D721Med (cell line): ENCODE data around the gene F2RL3.

Source experiments
- DNase-seq: peaks from one replicate; pipeline ENCODE4 v3.0.0; 2011; ENCODE audit warnings: low spot score; ENCODE audit not compliant: insufficient read length
- FAIRE-seq: peaks from 2 replicates; lab custom pipeline; 2011; peaks lifted over from hg19 to GRCh38; lab: Jason Lieb, UNC
- TF ChIP-seq, protein P1 (sequence below): IDR thresholded peaks from 2 replicates; pipeline ENCODE4 v1.5.1; 2012; ENCODE audit warnings: mild to moderate bottlenecking, control low read depth; ENCODE audit not compliant: insufficient read depth; ENCODE audit errors: missing control alignments

The F2RL3 gene

DNA sequence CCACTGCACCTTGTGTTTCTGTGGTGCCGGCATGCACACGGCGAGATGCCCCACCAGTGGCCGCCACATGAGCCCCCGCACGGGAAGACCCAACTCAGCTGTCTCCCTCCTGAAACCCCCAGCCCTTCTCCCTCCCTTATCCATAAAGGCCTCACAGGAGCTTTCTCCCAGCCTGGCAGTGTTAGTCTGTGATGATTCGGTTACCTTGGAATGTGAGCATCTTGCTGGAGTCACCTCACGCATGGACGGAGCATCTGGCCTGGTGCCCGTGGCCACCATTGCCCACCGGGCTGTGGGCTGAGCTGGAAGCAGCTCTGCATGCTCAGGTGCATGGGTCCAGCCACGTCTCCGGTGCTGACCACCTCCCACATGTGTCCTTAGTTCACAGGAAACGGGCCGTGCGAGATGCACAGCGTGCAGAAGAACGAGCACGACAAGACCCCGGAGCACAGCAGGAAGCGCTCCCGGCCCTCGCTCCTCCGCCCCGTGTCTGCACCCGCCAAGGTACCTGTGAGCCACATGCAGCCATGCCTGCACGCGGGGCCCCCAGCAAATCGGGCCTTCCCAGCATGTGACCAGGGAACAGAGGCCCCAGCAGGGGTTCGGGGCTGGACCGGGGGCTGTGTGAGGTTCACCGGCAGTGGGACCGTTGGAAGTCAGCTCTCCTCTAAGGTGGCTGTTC, 37.6 kb upstream of the F2RL3 start:
- TF ChIP-seq, protein P1, sequence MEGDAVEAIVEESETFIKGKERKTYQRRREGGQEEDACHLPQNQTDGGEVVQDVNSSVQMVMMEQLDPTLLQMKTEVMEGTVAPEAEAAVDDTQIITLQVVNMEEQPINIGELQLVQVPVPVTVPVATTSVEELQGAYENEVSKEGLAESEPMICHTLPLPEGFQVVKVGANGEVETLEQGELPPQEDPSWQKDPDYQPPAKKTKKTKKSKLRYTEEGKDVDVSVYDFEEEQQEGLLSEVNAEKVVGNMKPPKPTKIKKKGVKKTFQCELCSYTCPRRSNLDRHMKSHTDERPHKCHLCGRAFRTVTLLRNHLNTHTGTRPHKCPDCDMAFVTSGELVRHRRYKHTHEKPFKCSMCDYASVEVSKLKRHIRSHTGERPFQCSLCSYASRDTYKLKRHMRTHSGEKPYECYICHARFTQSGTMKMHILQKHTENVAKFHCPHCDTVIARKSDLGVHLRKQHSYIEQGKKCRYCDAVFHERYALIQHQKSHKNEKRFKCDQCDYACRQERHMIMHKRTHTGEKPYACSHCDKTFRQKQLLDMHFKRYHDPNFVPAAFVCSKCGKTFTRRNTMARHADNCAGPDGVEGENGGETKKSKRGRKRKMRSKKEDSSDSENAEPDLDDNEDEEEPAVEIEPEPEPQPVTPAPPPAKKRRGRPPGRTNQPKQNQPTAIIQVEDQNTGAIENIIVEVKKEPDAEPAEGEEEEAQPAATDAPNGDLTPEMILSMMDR, result no peak
- FAIRE-seq, result no peak
- DNase-seq, result no peak

DNA sequence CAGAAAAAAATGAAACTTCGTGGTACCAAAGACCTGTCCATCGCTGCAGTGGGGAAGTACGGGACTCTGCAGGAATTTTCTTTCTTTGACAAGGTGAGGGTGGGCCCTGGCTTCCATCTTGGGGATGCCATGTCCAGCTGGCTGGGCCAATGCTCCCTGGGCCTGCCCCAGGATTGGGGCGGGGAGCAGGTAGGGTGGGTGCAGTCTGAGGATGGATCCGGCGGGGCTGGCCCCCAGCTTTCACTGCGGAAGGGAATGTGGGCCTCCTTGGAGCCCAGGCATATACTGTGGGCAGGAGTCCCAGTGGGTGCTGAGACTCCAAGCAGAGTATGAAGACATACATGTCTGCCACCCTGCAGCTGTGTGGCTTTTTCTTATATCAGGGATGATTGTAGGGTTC, 35.7 kb upstream of the F2RL3 start:
- FAIRE-seq, result no peak
- TF ChIP-seq, protein P1, result no peak
- no peak for DNase-seq

GRCh38 chr19:16856091-16856490, 32.7 kb upstream of the F2RL3 start:
- no peak for DNase-seq
- FAIRE-seq, result no peak
- TF ChIP-seq, protein P1, result no peak

DNA sequence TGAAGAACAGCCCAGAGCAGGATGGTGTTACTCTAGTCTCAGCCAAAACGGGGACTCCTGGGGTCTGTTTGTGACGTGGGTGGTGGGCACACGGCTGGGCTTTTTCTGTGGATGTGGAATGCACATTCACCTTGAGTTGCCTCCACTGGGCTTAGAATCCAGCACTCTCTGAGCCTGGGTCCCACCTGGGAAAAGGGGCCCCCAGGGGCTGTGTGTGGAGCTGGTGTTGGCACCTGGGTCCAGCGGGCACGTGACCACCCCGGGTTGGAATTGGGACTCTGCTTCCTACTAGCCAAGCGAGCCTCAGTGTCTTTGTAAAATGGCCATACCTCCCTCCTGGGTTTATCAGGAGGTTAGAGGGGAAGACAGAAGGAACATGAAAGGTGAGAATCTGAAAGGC, 29.2 kb upstream of the F2RL3 start:
- no peak for FAIRE-seq
- DNase-seq, result no peak
- TF ChIP-seq, protein P1, result no peak

DNA sequence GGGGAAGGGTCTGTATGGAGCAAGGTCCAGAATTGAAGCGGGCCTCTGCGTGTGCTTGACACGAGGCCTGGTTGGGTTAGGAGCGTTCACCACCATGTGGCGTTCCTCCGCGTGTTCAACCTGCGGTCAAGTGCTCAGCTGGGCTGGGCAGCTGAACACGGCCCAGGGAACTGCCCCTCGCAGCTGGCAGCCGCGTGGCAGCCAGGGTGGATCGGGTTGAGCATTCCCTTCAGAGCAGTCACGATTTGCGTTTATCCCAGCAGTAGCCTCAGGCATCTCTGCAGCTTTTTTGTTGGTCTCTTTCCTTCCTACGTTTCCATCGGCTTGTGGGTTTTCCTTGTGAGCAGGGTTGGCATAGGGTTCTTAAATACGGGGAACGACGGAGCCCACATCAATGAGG, 28.7 kb upstream of the F2RL3 start:
- no peak for FAIRE-seq

DNA sequence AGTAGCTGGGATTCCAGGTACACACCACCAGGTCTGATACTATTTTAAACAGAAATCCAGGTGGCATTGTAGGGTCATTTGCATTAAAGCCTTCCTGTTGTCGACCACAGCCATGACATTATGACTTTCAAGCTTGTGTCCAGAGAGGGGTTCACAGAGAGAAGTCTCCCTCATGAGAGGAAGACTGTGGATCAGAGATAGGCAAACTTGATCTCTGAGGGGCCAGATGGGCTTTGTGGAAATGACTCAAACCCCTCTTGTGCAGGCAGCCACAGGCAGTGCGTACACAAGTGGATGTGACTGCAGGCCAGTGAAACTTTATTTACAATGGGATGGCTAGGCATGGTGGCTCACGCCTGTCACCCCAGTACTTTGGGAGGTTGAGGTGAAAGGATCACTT, 27.8 kb upstream of the F2RL3 start:
- FAIRE-seq (no peak), DNase-seq (no peak)
- TF ChIP-seq, protein P1, result no peak

More for the DNA sequence above, 28.7 kb upstream of the F2RL3 start:
- TF ChIP-seq, protein P1, result no peak
- DNase-seq, result no peak

- DNase-seq (no peak), FAIRE-seq (no peak)
- TF ChIP-seq, protein P1, result no peak
Observed at GRCh38 chr19:16861834-16862233, 27.0 kb upstream of the F2RL3 start.
